NB4 (cell line): Measurements from ENCODE around the gene GNAT2.

Experiments used
- MYC ChIP-seq: IDR thresholded peaks from 2 replicates; pipeline ENCODE4 v1.6.1; 2011; ENCODE audit warnings: low read depth, low read length
- POLR2A ChIP-seq: IDR thresholded peaks from 2 replicates; pipeline ENCODE4 v1.6.1; 2011; ENCODE audit warnings: mild to moderate bottlenecking; ENCODE audit not compliant: insufficient read length; ENCODE audit errors: extremely low read depth
- TF ChIP-seq, protein P1 (sequence below): IDR thresholded peaks from one replicate; pipeline ENCODE4 v1.5.1; 2012; ENCODE audit warnings: low read depth, low read length
- TF ChIP-seq, protein P2 (sequence below): IDR thresholded peaks from 2 replicates; pipeline ENCODE4 v1.6.1; 2011; ENCODE audit warnings: low read depth, low read length

DNA sequence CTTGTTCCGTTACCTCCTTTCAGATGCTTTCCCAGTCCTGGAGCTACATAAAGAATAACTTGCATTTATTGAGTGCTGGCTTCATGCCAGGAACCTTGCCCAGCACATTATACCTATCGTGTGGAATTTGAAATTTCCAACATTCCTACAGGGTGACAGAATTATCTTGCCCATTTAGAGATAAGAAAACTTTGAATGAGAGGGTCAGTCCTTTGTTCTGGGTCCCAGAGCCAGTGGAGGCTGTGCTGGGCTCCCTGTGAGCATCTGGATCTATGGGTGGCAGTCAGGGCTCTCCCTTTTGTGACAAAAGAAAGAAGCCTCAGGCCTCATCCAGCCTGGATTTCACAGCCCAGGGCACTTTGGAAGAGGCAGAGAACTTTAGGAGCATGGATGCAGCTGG lies 39.7 kb upstream of the GNAT2 start:
- TF ChIP-seq, protein P1, sequence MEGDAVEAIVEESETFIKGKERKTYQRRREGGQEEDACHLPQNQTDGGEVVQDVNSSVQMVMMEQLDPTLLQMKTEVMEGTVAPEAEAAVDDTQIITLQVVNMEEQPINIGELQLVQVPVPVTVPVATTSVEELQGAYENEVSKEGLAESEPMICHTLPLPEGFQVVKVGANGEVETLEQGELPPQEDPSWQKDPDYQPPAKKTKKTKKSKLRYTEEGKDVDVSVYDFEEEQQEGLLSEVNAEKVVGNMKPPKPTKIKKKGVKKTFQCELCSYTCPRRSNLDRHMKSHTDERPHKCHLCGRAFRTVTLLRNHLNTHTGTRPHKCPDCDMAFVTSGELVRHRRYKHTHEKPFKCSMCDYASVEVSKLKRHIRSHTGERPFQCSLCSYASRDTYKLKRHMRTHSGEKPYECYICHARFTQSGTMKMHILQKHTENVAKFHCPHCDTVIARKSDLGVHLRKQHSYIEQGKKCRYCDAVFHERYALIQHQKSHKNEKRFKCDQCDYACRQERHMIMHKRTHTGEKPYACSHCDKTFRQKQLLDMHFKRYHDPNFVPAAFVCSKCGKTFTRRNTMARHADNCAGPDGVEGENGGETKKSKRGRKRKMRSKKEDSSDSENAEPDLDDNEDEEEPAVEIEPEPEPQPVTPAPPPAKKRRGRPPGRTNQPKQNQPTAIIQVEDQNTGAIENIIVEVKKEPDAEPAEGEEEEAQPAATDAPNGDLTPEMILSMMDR, result no peak
- no peak for TF ChIP-seq POLR2A
- TF ChIP-seq, protein P2, sequence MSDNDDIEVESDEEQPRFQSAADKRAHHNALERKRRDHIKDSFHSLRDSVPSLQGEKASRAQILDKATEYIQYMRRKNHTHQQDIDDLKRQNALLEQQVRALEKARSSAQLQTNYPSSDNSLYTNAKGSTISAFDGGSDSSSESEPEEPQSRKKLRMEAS, result no peak
- TF ChIP-seq MYC, result no peak
